GM21528 (cell line): Measurements from ENCODE around the gene SMIM32.

ENCODE experiments used
- ATAC-seq: cut with Tn5 transposase; IDR thresholded peaks from one replicate; pipeline ENCODE4 v1.9.1; 2021; ENCODE audit warnings: mild to moderate bottlenecking, moderate library complexity; ENCODE audit not compliant: unreplicated experiment, low FRiP score

The SMIM32 gene

GRCh38 chr5:136208916-136209315 lies 16.0 kb upstream of the SMIM32 start:
- ATAC-seq: no peak

- ATAC-seq: no peak
Measured at GRCh38 chr5:136207631-136208030, 14.7 kb upstream of the SMIM32 start.

GRCh38 chr5:136206361-136206760 lies 13.4 kb upstream of the SMIM32 start:
- ATAC-seq: no peak

- no peak for ATAC-seq
Measured at GRCh38 chr5:136205941-136206340, 13.0 kb upstream of the SMIM32 start.

GRCh38 chr5:136205061-136205702 lies 12.2 kb upstream of the SMIM32 start:
- ATAC-seq: no peak

- ATAC-seq: no peak
Measured at GRCh38 chr5:136203303-136203922, 10.5 kb upstream of the SMIM32 start.

- ATAC-seq: no peak
Measured at GRCh38 chr5:136202469-136203205, 9.7 kb upstream of the SMIM32 start.

GRCh38 chr5:136201870-136202269 lies 8.9 kb upstream of the SMIM32 start:
- no peak for ATAC-seq

GRCh38 chr5:136200761-136201160 lies 7.8 kb upstream of the SMIM32 start:
- no peak for ATAC-seq

- ATAC-seq: no peak
Measured at GRCh38 chr5:136200130-136200529, 7.2 kb upstream of the SMIM32 start.

GRCh38 chr5:136199408-136199807 lies 6.4 kb upstream of the SMIM32 start:
- ATAC-seq: no peak

- ATAC-seq: no peak
Measured at GRCh38 chr5:136198453-136198852, 5.5 kb upstream of the SMIM32 start.

- no peak for ATAC-seq
Measured at GRCh38 chr5:136197462-136198142, 4.6 kb upstream of the SMIM32 start.

- no peak for ATAC-seq
Measured at GRCh38 chr5:136195971-136196820, 3.2 kb upstream of the SMIM32 start.

GRCh38 chr5:136194576-136194975 lies 1.6 kb upstream of the SMIM32 start:
- ATAC-seq: no peak

- ATAC-seq: no peak
Measured at GRCh38 chr5:136193322-136193935, 467 bp upstream of the SMIM32 start.

- ATAC-seq: no peak
Measured at GRCh38 chr5:136192015-136192525, 892 bp downstream of the SMIM32 start.

- ATAC-seq: no peak
Measured at GRCh38 chr5:136191304-136192014, 1.5 kb downstream of the SMIM32 start.

- no peak for ATAC-seq
Measured at GRCh38 chr5:136190904-136191303, 2.1 kb downstream of the SMIM32 start.
